Measurements from ENCODE around the gene MPST.

Gene MPST

DNA sequence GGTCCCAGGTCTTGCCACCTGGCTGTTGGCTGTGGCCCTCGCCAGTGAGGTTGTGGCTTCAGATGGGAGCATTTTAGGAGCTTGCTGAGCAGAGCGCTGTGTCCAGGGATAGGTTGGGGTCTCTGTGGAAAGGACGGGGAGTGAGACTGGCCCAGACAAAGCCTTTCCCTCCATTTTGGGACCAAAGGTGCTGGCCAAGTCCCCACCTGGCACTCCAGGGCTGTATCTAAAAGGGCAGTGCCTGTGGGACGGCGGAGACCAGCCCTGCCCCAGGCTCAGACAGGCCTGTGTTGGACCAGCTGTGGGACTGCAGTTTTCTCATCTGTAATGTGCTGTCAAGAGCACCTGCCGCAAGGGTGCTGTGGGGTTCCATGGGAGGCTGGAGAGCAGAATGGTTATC, 27.0 kb downstream of the MPST start:
- no peak for DNase-seq

DNA sequence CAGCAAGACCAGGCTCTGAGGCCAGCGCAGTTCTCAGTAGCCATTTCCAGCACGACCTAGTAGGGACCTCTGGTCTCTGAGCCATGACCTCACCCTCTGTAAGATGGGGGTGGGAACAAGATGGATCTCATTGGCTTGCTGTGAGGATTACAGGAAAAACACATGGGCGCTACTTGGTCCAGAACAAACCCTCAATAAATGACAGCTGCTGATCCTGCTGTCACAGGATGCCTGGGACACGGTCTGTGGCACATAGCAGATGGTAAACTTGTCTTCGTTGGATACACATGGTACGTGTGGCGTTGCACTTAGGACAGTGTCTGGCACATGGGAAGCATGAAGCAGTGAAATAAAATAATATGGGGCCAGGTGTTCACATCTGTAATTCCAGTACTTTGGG, 27.5 kb downstream of the MPST start:
- no peak for DNase-seq

DNA sequence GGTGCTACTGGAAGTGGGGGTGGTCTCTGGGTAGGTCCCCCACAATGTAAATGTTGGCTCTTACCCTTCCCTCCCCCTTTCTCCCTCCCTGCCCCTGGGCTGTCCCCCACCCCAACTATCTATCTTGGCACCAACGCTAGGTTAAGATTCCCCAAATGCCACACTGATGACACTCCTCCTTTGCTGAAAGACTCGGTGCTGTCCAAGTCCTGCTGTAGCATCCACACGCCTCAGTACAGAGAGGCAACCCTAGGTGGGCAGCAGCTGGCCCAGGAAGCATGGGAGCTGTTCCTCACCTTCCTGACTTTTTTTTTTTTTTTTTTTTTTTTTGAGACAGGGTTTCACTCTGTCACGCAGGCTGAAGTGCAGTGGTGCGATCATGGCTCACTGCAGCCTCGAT, 28.6 kb downstream of the MPST start:
- no peak for DNase-seq

DNA sequence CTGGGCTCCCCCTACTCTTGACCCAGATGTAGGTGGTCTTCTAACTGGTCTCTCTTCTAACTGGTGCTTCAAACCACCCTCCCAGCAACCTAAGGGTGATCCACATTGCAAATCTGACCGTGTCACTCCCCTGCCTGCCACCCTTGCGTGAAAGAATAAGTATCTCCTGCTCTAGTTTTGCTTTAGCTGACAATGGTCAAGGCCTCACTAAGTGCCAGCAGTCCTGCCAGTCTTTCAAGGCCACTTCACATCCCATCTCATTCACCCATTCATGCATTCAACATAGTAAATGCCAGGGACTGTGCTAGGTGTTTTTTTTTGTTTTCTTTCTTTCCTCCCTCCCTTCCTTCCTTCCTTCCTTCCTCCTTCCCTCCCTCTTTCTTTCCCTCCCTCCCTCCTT, 29.7 kb downstream of the MPST start:
- no peak for DNase-seq

DNA sequence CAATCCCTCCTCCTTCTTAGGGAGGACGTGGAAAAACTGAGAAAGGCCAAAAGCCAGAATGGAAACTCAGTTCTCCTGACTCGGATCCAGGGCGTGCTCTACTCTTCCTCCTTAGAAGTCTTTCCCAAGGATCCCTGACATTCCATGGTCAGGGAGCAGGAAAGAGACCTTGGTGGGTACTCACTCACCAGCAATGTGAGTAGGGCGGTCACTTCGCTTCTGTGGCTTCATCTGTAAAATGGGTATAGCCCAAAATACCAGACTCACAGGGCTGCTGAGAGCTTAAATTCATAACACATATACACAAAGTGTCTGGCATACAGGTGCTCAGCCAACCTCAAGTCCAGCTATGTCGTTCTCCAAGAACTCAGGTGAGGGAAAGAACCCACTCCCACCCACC, 31.4 kb downstream of the MPST start:
- no peak for DNase-seq

DNA sequence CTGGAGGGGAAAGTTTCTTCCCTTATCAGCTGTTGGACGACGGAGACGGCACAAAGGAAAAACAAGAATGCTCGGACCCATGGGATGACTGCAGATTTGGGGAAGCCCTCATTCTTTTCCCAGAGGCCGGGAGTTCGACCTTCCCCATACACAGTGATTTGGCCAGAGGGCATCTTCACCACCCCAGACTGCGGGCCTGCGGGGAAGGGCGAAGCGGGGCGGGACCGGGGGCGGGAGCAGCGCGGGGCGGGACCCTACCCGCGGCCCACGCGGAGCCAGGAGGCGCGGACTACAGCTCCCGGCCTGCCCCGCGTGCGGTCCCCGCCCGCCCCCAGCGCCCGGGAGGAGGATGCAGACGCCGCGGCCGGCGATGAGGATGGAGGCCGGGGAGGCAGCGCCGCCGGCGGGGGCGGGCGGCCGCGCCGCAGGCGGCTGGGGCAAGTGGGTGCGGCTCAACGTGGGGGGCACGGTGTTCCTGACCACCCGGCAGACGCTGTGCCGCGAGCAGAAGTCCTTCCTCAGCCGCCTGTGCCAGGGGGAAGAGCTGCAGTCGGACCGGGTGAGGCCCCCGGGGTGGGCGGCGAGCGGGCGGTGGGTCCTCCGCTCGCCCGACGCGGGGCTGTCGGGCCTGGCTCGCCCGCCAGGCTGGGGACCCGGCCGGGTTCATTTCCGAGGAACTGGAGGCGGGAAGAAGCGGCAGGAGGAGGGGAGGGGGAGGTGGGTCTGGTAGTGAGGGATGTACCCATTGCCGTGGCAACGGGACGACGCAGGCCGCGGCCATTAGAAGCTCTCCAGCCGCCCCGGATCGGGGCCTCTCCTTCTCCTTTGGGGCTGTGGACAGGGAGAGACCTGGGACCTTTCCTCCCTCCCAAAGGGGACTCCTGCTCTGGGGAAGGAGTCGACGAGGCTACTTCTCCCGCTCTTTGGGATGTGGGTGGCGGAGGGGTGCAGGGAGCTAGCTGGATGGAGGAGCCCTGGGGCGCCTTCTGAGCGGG, 32.1 kb downstream of the MPST start, which contains the start of gene KCTD17:
Gene KCTD17 (plus strand): TSS at position 352 of the 995 bp plus-strand sequence. CDS start 19 bp downstream, at position 371.
- peak; percentile 34 to 66 (median 54) for DNase-seq

DNA sequence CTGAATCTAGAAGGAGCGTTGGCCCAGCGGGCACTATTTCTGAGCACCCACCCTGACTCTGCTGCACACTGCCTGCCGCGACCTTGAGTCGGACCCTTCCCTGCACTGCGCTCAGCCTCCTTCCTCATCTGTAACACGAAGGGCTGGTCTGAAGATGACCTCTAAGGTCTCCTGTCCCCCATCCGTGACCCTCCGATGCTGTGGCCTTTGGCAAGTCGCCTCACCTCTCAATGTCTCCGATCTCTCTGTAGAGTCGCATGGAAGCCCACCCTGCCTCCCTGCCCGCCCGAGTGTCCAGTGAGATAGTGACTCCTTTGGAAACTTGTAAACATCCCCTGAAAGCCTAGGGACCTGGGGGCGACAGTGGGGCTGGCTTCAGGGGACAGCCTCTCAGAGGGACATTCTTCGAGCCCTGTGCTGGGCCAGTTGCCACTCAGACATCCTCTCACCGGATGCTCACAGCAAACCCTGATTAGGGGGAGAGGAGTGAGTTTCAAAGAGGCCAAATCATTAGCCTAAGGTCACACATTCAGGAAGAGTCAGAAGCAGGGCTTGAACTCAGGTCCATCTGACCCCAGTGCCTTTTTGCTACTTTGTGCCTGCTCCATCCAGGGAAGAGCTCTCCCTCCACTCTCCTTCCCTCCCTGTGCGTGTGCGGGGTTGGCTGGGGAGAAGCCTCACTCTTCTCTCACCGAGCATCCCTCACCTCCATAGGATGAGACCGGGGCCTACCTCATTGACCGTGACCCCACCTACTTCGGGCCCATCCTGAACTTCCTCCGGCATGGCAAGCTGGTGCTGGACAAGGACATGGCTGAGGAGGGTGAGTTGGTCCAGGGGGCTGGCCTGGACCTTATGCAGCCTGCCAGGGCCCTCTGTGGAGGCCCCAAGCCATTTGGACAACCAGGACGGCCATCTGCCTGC, 33.1 kb downstream of the MPST start:
- DNase-seq = no peak

DNA sequence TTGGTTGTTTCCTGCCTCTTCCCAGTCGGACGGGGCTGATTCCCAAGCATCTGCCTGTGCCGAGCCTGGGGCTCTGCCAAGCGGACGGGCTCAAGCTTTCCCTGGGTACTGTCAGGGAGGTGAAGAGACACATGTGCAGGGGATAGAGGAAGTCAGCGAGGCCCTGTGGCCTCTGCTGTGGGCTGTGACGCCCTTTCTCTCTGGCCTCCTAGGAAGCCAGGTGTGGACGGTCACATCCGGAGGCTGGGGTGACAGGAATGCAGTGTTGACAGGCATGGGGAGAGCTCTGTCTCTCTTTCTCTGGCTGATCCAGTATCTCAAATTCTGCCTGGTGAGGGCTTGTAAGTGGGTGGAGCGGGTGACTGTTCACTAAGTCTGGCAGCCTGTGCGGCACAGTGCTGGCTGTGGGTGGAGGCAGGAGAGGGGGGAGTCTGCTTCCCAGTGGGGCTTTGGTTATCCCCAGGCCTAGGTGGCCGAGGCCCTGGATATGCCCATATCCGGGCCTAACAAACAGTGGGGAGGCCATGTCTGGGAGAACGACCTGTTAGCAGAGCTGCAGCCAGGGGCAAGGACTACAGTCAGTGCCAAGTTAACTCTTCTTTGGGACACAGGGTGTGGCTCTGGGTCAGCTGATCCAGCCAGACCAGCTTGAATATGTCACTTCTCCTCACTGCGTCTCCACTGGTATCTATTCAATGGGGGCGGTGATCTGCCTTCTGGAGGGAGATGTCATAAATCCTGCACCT, 33.9 kb downstream of the MPST start:
- no peak for DNase-seq

DNA sequence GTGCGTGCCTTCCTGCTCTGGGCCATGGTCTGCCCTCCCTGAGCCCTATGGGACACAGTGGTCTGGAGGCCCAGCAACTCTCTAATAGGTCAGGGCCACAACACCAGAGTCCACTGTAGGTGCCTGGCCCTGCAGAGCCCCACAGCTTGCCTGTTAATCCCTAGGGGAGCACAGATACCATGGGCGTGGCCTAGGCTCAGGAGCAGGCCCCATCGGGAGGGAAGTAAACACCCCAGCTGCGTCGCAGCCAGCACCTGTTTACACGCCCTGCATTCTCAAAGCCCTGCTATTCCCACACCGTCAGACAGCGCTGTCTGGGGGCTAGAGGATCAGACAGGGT, 34.5 kb downstream of the MPST start:
- DNase-seq = no peak

DNA sequence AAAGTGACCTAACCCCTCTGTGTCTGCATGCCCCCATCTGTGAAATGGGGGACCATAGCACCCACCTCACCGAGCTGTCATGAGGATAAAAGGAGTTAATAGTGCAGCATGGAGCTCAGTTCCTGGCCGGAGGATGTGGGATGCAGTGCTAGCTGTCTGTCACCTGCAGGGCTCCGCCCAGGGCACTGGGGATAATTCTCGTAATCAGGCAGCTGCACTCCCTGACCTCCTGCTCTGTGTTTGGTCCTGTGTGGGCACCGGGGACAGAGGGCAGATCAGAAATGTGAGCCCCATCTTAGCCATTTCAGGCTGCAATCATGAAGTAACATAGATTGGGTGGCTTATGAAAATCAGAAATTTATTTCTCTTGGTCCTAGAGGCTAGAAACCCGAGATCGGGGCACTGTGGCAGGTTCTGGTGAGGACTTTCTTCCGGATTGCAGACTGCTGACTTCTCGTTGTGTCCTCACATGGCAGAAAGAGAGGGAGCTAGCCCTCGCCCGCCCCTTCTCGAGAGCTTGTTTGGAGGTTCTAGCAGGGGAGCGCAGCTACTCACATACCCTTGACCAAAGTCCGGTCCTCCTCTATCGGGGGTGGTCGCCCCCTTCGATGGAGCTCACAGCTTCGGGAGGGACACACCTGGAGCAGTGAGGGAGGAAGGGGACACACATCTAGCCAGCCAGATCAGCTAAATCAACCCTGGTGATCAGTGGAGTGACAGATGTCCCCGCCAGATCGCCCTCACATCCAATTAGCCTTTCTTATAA, 35.2 kb downstream of the MPST start:
- DNase-seq = no peak

DNA sequence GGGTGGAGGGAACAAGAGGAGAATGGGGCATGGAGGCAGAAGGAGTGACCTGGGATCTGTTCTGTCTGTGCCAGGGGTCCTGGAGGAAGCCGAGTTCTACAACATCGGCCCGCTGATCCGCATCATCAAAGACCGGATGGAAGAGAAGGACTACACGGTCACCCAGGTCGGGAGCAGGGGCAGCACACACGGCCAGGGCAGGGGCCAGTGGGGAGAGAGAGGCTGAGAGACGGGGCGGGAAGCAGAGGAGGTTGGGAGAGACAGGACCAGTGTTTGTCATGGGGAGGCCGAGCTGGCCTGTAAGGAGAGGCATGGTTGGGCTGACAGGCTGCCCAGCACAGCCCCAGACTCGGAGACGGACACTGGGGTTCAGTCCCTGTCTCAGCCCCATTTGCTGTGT, 36.7 kb downstream of the MPST start:
- DNase-seq = no peak

DNA sequence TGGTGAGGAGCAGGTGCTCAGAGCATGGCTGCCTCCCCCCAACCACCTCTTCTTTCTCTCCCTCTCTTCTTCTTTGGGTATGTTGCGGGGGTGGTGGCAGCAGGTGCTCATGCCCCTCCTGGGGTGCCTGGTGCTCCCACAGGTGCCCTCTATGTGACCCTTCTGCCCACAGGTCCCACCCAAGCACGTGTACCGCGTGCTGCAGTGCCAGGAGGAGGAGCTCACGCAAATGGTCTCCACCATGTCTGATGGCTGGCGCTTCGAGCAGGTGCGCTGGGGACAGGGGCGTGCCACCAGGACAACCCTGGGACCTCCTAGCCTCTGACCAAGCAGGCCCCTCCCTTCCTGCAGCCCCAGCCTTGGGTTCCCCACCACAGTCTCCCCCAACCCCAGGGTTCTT, 37.7 kb downstream of the MPST start:
- no peak for DNase-seq

DNA sequence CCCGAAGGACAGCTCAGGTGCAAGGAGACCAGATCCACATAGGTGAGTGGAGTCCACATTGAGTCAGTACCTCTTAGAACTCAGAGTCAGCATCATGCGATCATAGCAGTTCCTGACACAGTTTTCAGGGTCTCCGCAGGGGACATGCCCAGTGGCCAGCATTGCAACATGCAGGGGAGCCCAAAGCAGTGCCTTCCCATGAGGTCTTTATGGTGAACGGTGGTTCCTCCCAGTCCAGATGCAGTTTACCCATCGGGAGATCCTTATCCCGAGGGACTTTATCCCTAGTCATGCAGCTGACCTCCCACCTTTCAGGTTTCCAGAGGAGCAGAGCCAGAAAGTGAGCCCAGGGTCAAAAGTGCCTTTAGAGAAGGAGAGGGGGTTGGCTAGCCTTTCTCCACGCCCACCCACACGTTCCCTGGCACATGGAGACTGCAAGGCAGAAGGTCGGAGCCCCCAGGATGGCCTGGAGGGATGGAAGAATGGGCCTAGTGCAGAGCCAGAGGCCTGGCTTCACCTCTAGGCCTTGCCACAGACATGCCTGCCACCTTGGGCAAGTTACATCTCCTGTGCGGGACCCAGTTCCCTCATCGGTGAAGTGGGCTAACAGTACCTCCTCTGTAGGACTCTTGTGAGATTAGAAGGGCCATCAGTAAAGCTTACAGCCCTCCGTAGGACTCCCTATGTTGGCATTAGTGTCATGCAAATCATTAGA, 38.4 kb downstream of the MPST start:
- no peak for DNase-seq

DNA sequence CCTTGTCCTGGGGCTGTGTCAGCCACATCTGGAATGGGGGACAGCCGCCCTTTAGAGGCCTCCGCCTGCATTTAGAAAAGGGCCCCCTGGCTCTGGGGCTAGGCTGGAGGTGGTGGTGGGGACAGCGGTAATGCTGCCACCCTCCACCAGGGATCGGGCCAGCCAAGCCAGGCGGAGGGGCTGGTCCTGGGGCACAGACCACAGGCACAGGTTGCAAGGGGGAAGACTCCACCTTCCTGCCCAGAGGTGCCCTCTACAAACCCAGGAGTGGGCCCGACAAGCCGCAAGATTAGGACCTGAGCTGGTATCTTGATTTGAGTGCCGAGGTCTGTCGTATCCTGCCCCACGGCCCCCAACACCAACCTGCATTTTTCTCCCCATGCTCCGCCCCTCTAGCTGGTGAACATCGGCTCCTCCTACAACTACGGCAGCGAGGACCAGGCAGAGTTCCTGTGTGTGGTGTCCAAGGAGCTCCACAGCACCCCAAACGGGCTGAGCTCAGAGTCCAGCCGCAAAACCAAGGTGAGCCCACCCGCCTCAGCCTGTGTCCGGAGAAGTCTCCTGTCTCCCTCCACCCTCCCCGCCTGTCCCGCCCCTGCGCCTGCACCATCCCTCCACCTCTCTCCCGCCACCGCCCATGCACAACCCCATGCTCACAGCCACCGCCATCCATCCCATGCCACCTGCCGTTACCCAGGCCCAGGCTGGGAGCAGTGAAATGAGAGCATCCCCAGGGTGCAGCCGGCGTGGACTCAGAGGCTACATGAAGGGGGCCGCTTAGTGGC, 39.6 kb downstream of the MPST start:
- no peak for DNase-seq

DNA sequence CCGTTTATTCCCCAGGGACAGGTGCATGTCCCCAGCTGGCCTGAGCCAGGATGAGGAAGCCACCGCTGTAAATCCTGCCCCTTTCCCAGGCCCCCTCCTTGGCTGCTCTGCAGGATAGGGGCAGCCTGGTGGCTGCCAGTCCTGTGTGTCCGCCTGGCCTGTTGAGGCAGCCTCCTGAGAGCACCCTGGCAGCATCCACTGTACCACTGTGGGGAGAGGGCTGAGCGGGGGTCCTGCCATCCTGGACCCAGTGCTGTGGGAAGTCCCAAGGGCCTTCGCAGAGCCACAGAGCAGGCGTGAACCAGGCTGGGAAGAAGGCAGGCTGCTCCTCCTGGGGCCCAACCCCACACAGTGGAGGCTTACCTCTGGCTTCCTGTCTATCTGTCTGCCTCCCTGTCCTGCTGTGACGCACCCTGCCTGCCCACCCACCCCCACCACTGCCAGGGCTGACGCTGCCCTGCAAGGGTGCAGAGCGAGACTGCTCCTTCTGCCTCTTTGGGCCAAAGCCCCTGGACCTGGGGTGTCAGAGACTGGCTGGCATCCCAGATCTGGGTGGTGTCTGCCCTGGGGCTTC, 40.4 kb downstream of the MPST start:
- DNase-seq = no peak

DNA sequence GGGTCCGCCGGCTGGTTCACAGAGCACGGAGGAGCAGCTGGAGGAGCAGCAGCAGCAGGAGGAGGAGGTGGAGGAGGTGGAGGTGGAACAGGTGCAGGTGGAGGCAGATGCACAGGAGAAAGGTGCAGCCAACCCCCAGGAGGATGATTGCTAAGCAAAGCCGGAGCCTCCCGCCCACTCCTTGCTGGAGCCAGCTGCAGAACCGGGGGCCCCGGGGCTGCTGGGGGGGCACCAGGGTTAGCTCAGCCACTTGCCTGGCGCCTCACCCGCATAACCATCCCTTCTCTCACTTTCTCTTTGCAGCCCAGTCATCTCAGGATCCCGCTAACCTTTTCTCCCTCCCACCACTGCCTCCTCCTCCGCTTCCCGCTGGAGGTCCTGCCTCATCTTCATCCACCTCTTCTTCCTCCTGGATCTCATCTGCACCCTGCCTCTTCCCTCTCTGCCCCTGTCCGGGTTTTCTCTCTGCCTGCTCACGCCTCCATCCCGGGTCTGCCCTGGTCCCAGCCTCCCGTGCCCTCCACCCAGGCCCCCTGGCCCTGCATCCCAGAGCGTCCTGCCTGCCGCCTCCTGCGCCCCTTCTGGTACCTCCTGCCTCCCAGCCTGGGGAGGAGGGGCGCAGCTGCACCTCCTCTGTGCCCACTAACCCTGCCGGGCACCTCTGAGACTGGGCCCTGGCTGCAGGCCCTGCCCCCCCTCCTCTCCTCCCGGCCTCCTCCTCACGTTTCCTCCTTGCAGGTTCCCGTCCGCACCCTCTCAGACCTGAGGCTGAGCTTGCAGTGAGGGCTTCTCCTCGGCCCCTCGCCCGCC, 41.5 kb downstream of the MPST start:
- no peak for DNase-seq

DNA sequence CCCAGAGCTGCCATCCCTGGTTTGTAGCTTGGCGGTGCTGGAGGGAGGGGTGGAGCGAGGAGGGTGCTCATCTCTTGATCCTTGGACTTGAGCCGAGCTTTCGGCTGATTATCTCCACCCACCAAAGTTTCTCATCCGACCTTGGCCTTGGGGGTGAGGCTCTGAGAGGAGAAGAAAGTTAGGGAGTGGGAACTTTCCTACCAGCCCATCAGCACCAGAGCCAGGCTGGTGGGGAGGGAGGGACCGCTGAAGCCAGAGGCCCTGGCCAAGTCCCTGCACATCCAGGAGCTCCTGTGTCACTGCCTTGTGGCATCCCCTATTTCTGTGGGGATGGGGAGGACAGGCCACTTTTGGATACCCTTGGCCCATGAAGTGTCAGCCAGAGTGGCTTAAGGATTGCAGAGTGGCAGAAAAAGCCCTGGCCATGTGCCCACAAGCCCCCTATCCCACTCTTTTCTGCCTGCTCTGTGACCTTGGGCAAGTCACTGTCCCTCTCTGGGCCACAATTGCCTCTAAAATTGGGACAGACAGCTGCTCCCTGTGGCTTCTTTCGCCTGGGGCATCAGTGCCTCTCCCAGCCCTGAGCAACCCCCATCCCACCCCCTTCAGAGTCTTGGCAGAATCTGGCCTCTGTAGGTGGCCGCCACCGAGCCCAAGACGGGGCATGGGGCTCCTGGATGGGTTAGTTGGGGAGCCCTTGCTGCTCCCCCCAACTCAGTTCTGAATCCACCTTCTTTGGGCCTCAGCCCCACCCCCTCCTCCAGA, 42.3 kb downstream of the MPST start:
- DNase-seq = no peak

DNA sequence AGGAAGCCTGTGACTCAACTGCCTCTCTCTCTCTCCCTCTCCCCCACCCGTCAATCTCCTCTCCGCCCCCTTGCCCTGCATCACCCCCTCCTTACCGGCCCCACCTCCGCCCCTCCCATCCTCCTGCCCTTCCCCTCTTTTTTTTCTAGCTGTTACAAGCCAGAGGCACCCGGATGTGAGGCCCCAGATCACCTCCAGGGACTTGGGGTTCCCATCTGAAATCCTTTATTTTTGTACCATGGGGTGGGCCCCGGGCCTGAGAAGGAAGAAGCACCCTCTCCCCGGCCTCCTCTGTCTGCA, 42.8 kb downstream of the MPST start:
- DNase-seq = no peak
